CD8-positive, alpha-beta memory T cell (primary cell): Measurements from ENCODE around the gene ZNF579. TPM values are rescaled to one million over a fixed set of nuclear protein-coding genes. Genes with fewer than 3 reads are reported as not detected.
"Not testable (repeated sequence)": the region's sequence is repeated elsewhere in the genome, so short reads cannot be mapped to it uniquely, and the experiment has no call there.

Source experiments
- CTCF ChIA-PET: fragments of 350-600 bp; sonication (Branson Sonifier 250); formaldehyde crosslinking; loops from one replicate; lab custom pipeline; 2021; ENCODE audit warnings: antibody characterized with exemption; lab: Charles Lee
- POLR2A ChIA-PET: fragments of 350-600 bp; sonication (Branson Sonifier 250); formaldehyde crosslinking; loops from one replicate; lab custom pipeline; 2021; ENCODE audit warnings: antibody characterized with exemption; lab: Charles Lee
- DNase-seq, 5 donors: peaks; one replicate each; pipeline versions ENCODE4 v3.0.0 to v3.0.0-alpha.2; 2020 to 2022; ENCODE audit warnings: mixed read lengths in 1 of 5
- H3K27ac ChIP-seq: one replicate; pipeline ENCODE4 v1.7.0; 2013; ENCODE audit warnings: low read depth, mild to moderate bottlenecking, low read length, moderate library complexity
- H3K27me3 ChIP-seq: 2 replicates; pipeline ENCODE4 v1.7.0; 2013; ENCODE audit warnings: low read length, mild to moderate bottlenecking; ENCODE audit not compliant: insufficient read depth, poor library complexity, severe bottlenecking
- H3K36me3 ChIP-seq: 2 replicates; pipeline ENCODE4 v1.7.0; 2013; ENCODE audit warnings: mild to moderate bottlenecking, low read length, moderate library complexity; ENCODE audit not compliant: insufficient read depth
- H3K4me1 ChIP-seq: 2 replicates; pipeline ENCODE4 v1.7.0; 2013; ENCODE audit warnings: mild to moderate bottlenecking, low read length, moderate library complexity; ENCODE audit not compliant: insufficient read depth
- H3K4me3 ChIP-seq: 2 replicates; pipeline ENCODE4 v1.7.0; 2013; ENCODE audit warnings: mild to moderate bottlenecking, low read length
- H3K9me3 ChIP-seq: 2 replicates; pipeline ENCODE4 v1.7.0; 2013; ENCODE audit warnings: mild to moderate bottlenecking, low read length
- H3K27ac Mint-ChIP-seq, 8 donors: one replicate each; pipeline ENCODE4 v1.8.0; 2020 to 2021; ENCODE audit warnings: mixed read lengths in 8 of 8, mild to moderate bottlenecking in 6 of 8, inconsistent platforms in 3 of 8, moderate library complexity in 3 of 8
- H3K27me3 Mint-ChIP-seq, 2 donors: one replicate each; pipeline ENCODE4 v1.8.0; 2020 to 2021; ENCODE audit warnings: mixed read lengths in 2 of 2, mild to moderate bottlenecking in 1 of 2, moderate library complexity in 1 of 2
- H3K36me3 Mint-ChIP-seq, 3 donors: one replicate each; pipeline ENCODE4 v1.8.0; 2020 to 2021; ENCODE audit warnings: mixed read lengths in 3 of 3, inconsistent platforms in 1 of 3, mild to moderate bottlenecking in 1 of 3
- H3K4me1 Mint-ChIP-seq, 3 donors: one replicate each; pipeline ENCODE4 v1.8.0; 2020 to 2021; ENCODE audit warnings: mixed read lengths in 3 of 3, inconsistent platforms in 1 of 3, mild to moderate bottlenecking in 1 of 3
- H3K4me3 Mint-ChIP-seq, 7 donors: one replicate each; pipeline ENCODE4 v1.8.0; 2020 to 2021; ENCODE audit warnings: mixed read lengths in 7 of 7, mild to moderate bottlenecking in 6 of 7, moderate library complexity in 4 of 7, inconsistent platforms in 2 of 7
- H3K9me3 Mint-ChIP-seq, 5 donors: one replicate each; pipeline ENCODE4 v1.8.0; 2020 to 2022; ENCODE audit warnings: mixed read lengths in 5 of 5, mild to moderate bottlenecking in 3 of 5, moderate library complexity in 2 of 5, inconsistent platforms in 1 of 5
- polyA plus RNA-seq: library from polyadenylated mRNA; unstranded; fragments of 300-500 nt; fragmentation: Illumina TruSeq; gene quantifications from one replicate; pipeline ENCODE4 v1.2.3, GENCODE V29; 2021
- total RNA-seq, 2 experiments: library from RNA; stranded (reverse); gene quantifications; one replicate each; pipeline ENCODE4 v1.2.3, GENCODE V29; 2021

ZNF579 gene
- total and polyA plus RNA-seq, 3 experiments from 2014 or later: 0.35 to 6.6 (median 6.0) TPM

DNA sequence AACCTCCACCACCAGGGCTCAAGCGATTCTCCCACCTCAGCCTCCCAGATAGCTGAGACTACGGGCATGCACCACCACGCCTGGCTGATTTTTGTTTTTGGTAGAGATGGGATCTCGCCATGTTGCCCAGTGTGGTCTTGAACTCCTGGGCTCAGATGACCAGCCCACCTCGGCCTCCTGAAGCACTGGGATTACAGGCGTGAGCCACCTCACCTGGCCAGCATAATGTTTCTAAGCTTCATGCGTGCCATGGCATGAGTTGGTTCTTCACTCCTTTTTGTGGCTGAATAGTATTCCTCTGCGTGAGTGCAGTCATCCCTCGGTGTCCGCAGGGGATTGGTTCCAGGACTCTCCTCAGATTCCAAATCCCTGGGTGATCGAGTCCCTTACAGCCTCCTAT is 4.2 kb upstream of the ZNF579 start:
- ChIA-PET POLR2A (interaction anchor here (0.5 to 1.5 kb wide), 2 partner anchors 15 to 34 kb away, joined by 4 read pairs; partner anchors contain the start of gene FIZ1), CTCF (interaction anchor here (0.9 kb wide), 1 partner anchor 11 kb away, joined by 3 read pairs; no protein-coding TSS in a partner anchor)
- Histone ChIP-seq H3K9me3 (no peaks in the 10 kb centered on the region), H3K36me3 (no peaks in the 10 kb centered on the region), H3K27me3 (no peaks in the 10 kb centered on the region), H3K4me1 (peaks cover 35% of the 10 kb centered on the region), H3K27ac (no peak overlapping the region), H3K4me3 (no peak overlapping the region)
- Mint-ChIP-seq H3K4me3 (peak overlapping the region in 2 of 7 donors; percentile 9 to 72), H3K9me3 (no peaks in the 10 kb centered on the region), H3K4me1 (peaks cover 35 to 49% (median 41%) of the 10 kb centered on the region in 3 donors), H3K27me3 (peaks cover 4 to 7% of the 10 kb centered on the region in 2 donors), H3K36me3 (peaks cover 0 to 1% (median 0%) of the 10 kb centered on the region in 3 donors), H3K27ac (peak overlapping the region in 4 of 8 donors; percentile 26 to 82 (median 66))
- DNase-seq: no peak

- H3K27me3 Mint-ChIP-seq, H3K4me3 Mint-ChIP-seq, H3K27ac ChIP-seq, H3K9me3 Mint-ChIP-seq, H3K36me3 ChIP-seq, H3K27ac Mint-ChIP-seq, H3K27me3 ChIP-seq, H3K4me3 ChIP-seq, H3K9me3 ChIP-seq, H3K36me3 Mint-ChIP-seq: not testable (repeated sequence)
- DNase-seq: peak in 1 of 5 donors; percentile 8
- peaks cover 38% of the 10 kb centered on the region for H3K4me1 ChIP-seq
- CTCF ChIA-PET: interaction anchor here (1.5 kb wide), 1 partner anchor 22 kb away, joined by 3 read pairs; no protein-coding TSS in a partner anchor
- peaks cover 37 to 54% (median 42%) of the 10 kb centered on the region in 3 donors for H3K4me1 Mint-ChIP-seq
- POLR2A ChIA-PET: interaction anchor here (1.5 kb wide), 1 partner anchor 16 kb away, joined by 4 read pairs; the partner anchor contains the start of gene FIZ1
Observed at GRCh38 chr19:55583897-55584296, 3.2 kb upstream of the ZNF579 start.

- H3K27me3 Mint-ChIP-seq, H3K9me3 Mint-ChIP-seq, H3K36me3 ChIP-seq, H3K4me3 ChIP-seq, H3K27ac ChIP-seq, H3K36me3 Mint-ChIP-seq, DNase-seq, H3K27me3 ChIP-seq, H3K9me3 ChIP-seq: not testable (repeated sequence)
- Mint-ChIP-seq H3K27ac (peak overlapping the region in 5 of 8 donors; percentile 5 to 75 (median 25)), H3K4me1 (peaks cover 32 to 46% (median 39%) of the 10 kb centered on the region in 3 donors), H3K4me3 (peak overlapping the region in 6 of 7 donors; percentile 5 to 81 (median 34))
- CTCF ChIA-PET: interaction anchor here (1.5 kb wide), 1 partner anchor 24 kb away, joined by 3 read pairs; no protein-coding TSS in a partner anchor
- peaks cover 29% of the 10 kb centered on the region for H3K4me1 ChIP-seq
- POLR2A ChIA-PET: interaction anchor here (1.1 kb wide), 1 partner anchor 44 kb away, joined by 3 read pairs; no protein-coding TSS in a partner anchor
Observed at GRCh38 chr19:55582284-55582683, 1.6 kb upstream of the ZNF579 start.

DNA sequence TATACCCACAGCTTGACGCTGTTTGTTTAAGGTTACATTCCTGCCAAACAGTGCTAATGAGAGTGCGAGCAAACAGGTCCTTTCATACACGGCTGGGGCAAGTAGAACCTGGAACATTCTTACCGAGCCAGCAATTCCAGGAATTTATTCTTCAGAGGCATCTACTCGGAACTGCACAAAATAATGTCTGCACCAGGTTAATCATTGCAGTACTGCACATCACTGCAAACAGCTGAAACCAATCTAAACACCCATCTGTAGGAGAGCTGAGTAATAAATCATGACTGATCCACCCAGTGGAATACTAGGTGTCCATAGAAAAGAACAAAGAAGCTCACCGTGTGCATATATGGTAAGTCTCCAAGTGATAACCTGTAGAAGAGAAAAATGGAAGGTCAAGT is 1.2 kb upstream of the ZNF579 start:
- POLR2A ChIA-PET: interaction anchor here (0.8 to 1.1 kb wide), 2 partner anchors 44 to 243 kb away, joined by 3 read pairs; partner anchors contain the start of gene KMT5C
- H3K4me3 ChIP-seq: no peak overlapping the region
- peaks cover 24% of the 10 kb centered on the region for H3K4me1 ChIP-seq
- peaks cover 8 to 13% (median 9%) of the 10 kb centered on the region in 3 donors for H3K36me3 Mint-ChIP-seq
- no peak overlapping the region for H3K27ac ChIP-seq
- no peaks in the 10 kb centered on the region for H3K27me3 ChIP-seq
- H3K9me3 ChIP-seq: no peaks in the 10 kb centered on the region
- DNase-seq: no peak
- peaks cover 0 to 3% (median 0%) of the 10 kb centered on the region in 5 donors for H3K9me3 Mint-ChIP-seq
- H3K27me3 Mint-ChIP-seq: peaks cover 4% of the 10 kb centered on the region in 2 donors
- H3K4me1 Mint-ChIP-seq: peaks cover 31 to 42% (median 37%) of the 10 kb centered on the region in 3 donors
- no peaks in the 10 kb centered on the region for H3K36me3 ChIP-seq
- peak overlapping the region; percentile 5 to 89 (median 81) for H3K4me3 Mint-ChIP-seq
- peak overlapping the region in 6 of 8 donors; percentile 5 to 75 (median 46) for H3K27ac Mint-ChIP-seq
- CTCF ChIA-PET: interaction anchor here (0.7 to 1.0 kb wide), 3 partner anchors 18 to 441 kb away, joined by 3 to 4 read pairs (median 3); partner anchors contain the start of genes FIZ1 and ZNF524

DNA sequence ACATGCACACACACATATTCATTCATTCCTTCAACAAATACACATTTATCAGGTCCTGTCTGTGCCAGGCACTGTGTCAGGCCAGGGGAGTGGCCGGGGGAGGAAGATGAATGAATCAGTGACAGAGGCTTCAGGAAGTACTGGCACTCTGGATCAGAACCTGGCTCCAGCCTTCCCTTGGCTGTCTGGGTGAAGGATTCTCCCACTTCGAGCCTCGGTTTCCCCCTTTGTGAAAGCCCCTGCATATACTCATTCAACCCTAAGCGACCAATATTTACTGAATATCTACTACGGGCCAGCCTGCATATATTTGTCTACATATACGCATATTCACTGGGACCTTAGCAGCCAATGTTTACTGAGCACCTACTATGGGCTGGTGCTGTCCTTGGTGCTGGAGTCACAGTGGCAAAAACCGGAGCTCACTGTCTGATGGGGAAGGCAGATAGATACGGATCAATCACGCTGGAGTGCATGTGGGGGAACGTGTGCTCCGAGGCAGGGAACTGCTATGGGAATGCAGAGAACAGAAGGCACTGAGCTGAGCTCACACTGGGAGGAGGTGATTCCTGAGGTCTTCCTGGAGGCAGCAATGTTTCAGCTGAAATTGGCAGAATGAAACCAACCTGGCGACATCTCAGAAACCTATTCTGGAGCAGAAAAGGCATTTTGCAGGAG is 636 bp upstream of the ZNF579 start:
- H3K4me3 ChIP-seq: peak overlapping the region; percentile 56
- peaks cover 21% of the 10 kb centered on the region for H3K4me1 ChIP-seq
- Mint-ChIP-seq H3K27ac (peak overlapping the region; percentile 39 to 94 (median 82)), H3K36me3 (peaks cover 10 to 15% (median 11%) of the 10 kb centered on the region in 3 donors), H3K27me3 (peaks cover 4% of the 10 kb centered on the region in 2 donors), H3K4me1 (peaks cover 29 to 36% (median 35%) of the 10 kb centered on the region in 3 donors), H3K4me3 (peak overlapping the region; percentile 72 to 89 (median 82)), H3K9me3 (peaks cover 0 to 4% (median 0%) of the 10 kb centered on the region in 5 donors)
- H3K36me3 ChIP-seq: no peaks in the 10 kb centered on the region
- peak overlapping the region; percentile 12 for H3K27ac ChIP-seq
- no peaks in the 10 kb centered on the region for H3K27me3 ChIP-seq
- CTCF ChIA-PET: interaction anchor here (0.7 to 1.6 kb wide), 5 partner anchors 18 to 440 kb away, joined by 3 to 7 read pairs (median 3); partner anchors contain the start of genes FIZ1 and ZNF524
- no peaks in the 10 kb centered on the region for H3K9me3 ChIP-seq
- no peak for DNase-seq
- POLR2A ChIA-PET: interaction anchor here (0.8 to 1.0 kb wide), 2 partner anchors 18 to 242 kb away, joined by 3 to 4 read pairs; partner anchors contain the start of genes FIZ1, KMT5C and ZNF524

DNA sequence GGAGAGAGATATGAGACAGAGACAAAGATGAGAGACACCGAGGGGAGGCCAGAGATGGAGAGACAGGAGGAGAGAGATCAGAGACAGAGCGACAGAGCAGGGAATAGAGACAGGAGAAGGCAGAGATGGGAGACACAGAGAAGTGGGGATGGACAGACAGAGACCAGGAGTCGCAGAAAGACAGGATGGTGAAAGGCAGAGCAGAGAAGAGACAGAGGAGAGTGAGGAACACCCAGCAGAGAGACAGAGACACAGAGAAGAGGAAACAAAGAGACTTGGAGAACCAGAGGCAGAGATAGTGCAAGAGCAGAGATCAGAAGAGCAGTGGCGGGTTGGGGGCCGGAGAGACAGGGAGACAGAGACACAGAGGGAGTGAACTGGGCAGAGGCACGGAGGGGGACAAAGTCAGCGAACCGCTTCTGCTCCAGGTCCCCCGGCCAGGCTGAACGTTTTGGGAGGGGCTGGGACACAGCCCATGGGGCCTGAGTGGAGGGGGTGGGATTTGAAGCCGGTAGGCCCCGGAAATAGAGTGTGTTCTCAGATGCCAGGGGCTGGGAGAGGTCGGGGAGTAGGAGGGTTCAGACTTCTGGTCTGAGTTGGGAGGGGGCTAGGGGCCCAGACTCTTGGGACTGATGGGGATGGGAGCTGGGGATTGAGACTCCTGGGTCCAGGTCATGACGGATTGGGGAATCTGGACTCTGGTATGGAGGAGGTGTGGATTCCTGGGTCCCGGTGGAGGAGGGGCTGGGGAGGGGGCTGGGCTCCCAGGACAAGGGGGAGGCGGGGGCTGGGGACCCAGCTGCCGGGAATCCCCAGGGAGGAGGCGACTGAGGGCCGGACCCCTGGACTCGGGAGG is 654 bp downstream of the ZNF579 start:
- POLR2A ChIA-PET: interaction anchor here (0.6 kb wide), 1 partner anchor 26 kb away, joined by 3 read pairs; no protein-coding TSS in a partner anchor
- Histone ChIP-seq H3K4me1 (peaks cover 16% of the 10 kb centered on the region), H3K36me3 (no peaks in the 10 kb centered on the region), H3K27ac (peak overlapping the region; percentile 12), H3K27me3 (no peaks in the 10 kb centered on the region), H3K4me3 (peak overlapping the region; percentile 56), H3K9me3 (no peaks in the 10 kb centered on the region)
- Mint-ChIP-seq H3K36me3 (peaks cover 10 to 15% (median 11%) of the 10 kb centered on the region in 3 donors), H3K4me3 (peak overlapping the region; percentile 78 to 91 (median 86)), H3K4me1 (peaks cover 19 to 24% (median 24%) of the 10 kb centered on the region in 3 donors), H3K27me3 (peaks cover 0 to under 1% of the 10 kb centered on the region in 2 donors), H3K9me3 (peaks cover 0 to 4% (median 0%) of the 10 kb centered on the region in 5 donors), H3K27ac (peak overlapping the region; percentile 49 to 99 (median 88))
- CTCF ChIA-PET: interaction anchor here (1.4 to 1.6 kb wide), 2 partner anchors 51 to 53 kb away, joined by 3 to 7 read pairs; no protein-coding TSS in a partner anchor
- DNase-seq: peak in 1 of 5 donors; percentile 48
